Measurements from ENCODE around the gene ABCF3. TPM values are rescaled to one million over a fixed set of nuclear protein-coding genes. Genes with fewer than 3 reads are reported as not detected.

ABCF3 gene
- total and polyA plus RNA-seq, 5 experiments from 2014 or later: 35.2 to 128 (median 56.3) TPM

DNA sequence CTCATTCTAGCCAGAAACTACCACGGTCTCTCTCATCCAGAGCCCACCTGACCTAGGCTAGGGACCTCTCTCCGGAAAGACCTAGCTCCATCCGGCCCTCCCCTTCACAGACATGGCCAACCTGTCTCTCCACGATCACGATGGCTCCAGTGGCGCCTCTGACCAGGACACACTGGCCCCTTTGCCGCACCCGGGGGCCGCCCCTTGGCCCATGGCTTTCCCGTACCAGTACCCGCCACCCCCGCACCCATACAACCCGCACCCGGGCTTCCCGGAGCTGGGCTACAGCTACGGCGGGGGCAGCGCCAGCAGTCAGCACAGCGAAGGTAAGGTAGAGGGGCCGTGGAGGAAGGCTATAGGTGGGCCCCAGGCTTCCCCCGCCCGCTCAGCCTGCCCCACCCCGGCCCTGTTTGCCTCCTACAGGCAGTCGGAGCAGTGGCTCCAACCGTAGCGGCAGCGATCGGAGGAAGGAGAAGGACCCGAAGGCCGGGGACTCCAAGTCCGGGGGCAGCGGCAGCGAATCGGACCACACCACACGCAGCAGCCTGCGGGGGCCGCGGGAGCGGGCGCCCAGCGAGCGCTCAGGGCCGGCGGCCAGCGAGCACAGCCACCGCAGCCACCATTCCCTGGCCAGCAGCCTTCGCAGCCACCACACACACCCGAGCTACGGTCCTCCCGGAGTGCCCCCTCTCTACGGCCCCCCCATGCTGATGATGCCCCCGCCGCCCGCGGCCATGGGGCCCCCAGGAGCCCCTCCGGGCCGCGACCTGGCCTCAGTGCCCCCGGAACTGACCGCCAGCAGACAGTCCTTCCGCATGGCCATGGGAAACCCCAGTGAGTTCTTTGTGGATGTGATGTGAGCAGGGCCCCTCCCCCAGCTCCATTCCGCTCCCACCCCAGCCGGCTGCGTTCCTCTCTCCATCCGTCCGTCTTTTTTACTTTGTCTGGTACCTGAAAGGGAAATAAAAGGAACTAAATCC, 15.8 kb upstream of the ABCF3 start:
- no peak for DNase-seq
- Mint-ChIP-seq H3K27ac (no peak overlapping the region), H3K4me3 (no peak overlapping the region), H3K36me3 (peaks cover 0 to 22% (median 7%) of the 10 kb centered on the region in 3 donors), H3K4me1 (peaks cover 5 to 8% (median 7%) of the 10 kb centered on the region in 4 donors), H3K9me3 (no peaks in the 10 kb centered on the region), H3K27me3 (no peaks in the 10 kb centered on the region)
- POLR2A ChIA-PET: interaction anchor here (0.5 to 1.4 kb wide), 2 partner anchors 16 to 18 kb away, joined by 3 read pairs; partner anchors contain the start of gene ABCF3
- no peak for ATAC-seq

DNA sequence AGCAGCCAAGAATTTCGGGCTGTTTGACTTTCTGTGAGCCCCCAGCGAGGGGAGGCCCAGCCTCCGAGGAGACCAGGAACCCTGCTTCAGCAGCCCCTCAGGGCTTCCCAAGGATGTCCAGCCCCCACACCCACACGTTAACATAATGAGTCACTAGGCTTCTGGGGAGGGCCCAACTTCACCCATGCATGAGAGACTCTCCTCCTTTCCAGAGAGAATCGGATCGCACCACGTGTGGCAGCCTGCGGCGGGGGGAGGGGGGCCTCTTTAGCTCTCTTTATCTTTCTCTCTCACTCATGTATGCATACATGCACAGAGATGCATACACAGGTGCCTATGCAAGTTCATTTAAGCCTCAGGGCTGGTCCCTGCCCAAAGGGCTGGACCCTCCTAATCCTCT, 14.4 kb upstream of the ABCF3 start:
- POLR2A ChIA-PET: interaction anchor here (1.8 kb wide), 1 partner anchor 36 kb away, joined by 6 read pairs; the partner anchor contains the start of gene EIF2B5
- no peak for DNase-seq
- H3K4me1 Mint-ChIP-seq: peaks cover 14 to 22% (median 19%) of the 10 kb centered on the region in 4 donors
- H3K36me3 Mint-ChIP-seq: peaks cover 0 to 17% (median 6%) of the 10 kb centered on the region in 3 donors
- no peaks in the 10 kb centered on the region for H3K9me3 Mint-ChIP-seq
- H3K4me3 Mint-ChIP-seq: no peak overlapping the region
- ATAC-seq: no peak
- H3K27ac Mint-ChIP-seq: peak overlapping the region in 2 of 10 donors; percentile 11 to 37
- no peaks in the 10 kb centered on the region for H3K27me3 Mint-ChIP-seq

DNA sequence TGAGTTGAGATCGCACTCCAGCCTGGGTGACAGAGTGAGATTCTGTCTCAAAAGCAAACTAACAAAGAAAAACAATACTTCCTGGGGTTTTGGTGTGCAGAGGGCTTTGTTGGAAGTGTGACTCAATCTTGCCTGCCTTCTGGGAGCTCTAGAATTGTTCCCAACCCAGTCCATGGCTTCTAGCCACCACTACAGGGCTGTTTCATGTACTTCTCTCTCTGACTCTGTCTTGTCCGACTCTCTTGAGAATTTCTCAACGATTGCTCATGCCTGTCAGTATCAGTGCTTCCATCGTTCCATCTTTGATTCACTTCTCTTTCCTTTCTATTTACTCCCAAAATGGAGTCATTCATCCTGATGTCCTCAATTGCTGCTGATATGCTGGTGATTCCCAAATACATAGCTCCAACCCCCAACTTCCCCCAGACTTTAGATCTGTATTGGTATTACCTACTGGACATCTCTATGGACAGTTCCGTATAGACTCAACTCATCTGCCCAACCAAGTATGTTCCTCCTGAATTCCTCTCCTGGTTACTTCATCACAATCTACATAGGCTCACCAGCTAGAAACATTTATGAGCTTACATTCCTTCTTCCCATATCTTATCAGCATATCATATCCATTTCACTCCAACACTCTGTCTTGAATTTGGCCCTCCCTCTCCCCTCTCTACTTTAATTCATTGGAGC, 13.2 kb upstream of the ABCF3 start:
- DNase-seq (no peak), ATAC-seq (no peak)
- H3K36me3 Mint-ChIP-seq: peaks cover 0 to 14% (median 3%) of the 10 kb centered on the region in 3 donors
- no peaks in the 10 kb centered on the region for H3K9me3 Mint-ChIP-seq
- H3K4me1 Mint-ChIP-seq: peaks cover 14 to 32% (median 28%) of the 10 kb centered on the region in 4 donors
- H3K27me3 Mint-ChIP-seq: no peaks in the 10 kb centered on the region
- peak overlapping the region in 2 of 10 donors; percentile 4 to 40 for H3K27ac Mint-ChIP-seq
- H3K4me3 Mint-ChIP-seq: no peak overlapping the region
- POLR2A ChIA-PET: interaction anchor here (0.5 to 2.2 kb wide), 4 partner anchors 12 to 126 kb away, joined by 3 to 29 read pairs (median 8); partner anchors contain the start of genes ABCF3, EIF2B5 and PSMD2

DNA sequence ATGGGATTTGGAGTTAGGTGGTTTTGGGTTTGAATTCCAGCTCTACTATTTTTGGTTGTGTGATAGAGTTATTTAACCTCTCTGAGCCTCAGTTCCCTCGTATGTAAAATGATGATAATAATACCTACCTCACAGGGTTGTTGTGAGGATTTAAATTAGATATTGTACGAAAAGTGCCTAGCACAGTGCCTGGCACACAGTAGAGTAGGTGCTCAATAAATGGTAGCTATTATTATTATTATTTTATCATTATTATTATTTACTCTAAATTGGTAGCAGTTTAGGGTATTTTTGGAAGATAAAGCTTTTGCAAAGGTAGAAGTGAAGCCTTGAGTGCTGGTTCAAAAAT, 12.7 kb upstream of the ABCF3 start:
- no peaks in the 10 kb centered on the region for H3K9me3 Mint-ChIP-seq

DNA sequence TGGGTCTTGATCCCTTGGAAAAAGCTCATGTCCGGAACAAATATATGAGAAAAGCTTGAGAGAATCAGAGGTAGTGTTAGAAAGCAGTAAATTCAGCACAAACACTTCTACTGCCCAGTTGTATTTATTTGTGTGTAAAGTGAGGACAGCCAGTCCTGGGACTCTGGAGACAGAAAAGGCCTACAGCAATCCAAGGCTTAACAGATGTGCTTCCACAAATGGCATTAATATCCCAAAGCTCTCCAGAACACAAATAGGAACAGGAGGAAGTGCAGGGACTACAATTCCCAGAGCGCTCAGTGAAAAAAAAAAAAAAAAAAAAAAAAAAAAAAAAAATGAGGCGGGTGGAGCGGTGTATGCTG, 11.7 kb upstream of the ABCF3 start:
- H3K4me1 Mint-ChIP-seq: peaks cover 18 to 42% (median 37%) of the 10 kb centered on the region in 4 donors
- H3K4me3 Mint-ChIP-seq: peak overlapping the region; percentile 89 to 98 (median 95)
- ATAC-seq (peak in 1 of 2 donors; percentile 8), DNase-seq (no peak)
- POLR2A ChIA-PET: interaction anchor here (0.6 to 2.2 kb wide), 6 partner anchors 11 to 132 kb away, joined by 3 to 29 read pairs (median 3); partner anchors contain the start of gene ABCF3
- H3K36me3 Mint-ChIP-seq: peaks cover 0 to 19% (median 9%) of the 10 kb centered on the region in 3 donors
- no peaks in the 10 kb centered on the region for H3K9me3 Mint-ChIP-seq
- H3K27me3 Mint-ChIP-seq: no peaks in the 10 kb centered on the region
- peak overlapping the region in 9 of 10 donors; percentile 48 to 95 (median 89) for H3K27ac Mint-ChIP-seq

More for the DNA sequence above, 12.7 kb upstream of the ABCF3 start:
- ATAC-seq (no peak), DNase-seq (no peak)
- H3K27ac Mint-ChIP-seq: peak overlapping the region in 2 of 10 donors; percentile 82 to 85
- no peaks in the 10 kb centered on the region for H3K27me3 Mint-ChIP-seq
- H3K4me1 Mint-ChIP-seq: peaks cover 18 to 36% (median 34%) of the 10 kb centered on the region in 4 donors
- no peak overlapping the region for H3K4me3 Mint-ChIP-seq
- POLR2A ChIA-PET: interaction anchor here (0.9 to 2.2 kb wide), 4 partner anchors 12 to 125 kb away, joined by 3 to 29 read pairs (median 4); partner anchors contain the start of genes ABCF3, EIF2B5 and PSMD2
- H3K36me3 Mint-ChIP-seq: peaks cover 0 to 16% (median 3%) of the 10 kb centered on the region in 3 donors

DNA sequence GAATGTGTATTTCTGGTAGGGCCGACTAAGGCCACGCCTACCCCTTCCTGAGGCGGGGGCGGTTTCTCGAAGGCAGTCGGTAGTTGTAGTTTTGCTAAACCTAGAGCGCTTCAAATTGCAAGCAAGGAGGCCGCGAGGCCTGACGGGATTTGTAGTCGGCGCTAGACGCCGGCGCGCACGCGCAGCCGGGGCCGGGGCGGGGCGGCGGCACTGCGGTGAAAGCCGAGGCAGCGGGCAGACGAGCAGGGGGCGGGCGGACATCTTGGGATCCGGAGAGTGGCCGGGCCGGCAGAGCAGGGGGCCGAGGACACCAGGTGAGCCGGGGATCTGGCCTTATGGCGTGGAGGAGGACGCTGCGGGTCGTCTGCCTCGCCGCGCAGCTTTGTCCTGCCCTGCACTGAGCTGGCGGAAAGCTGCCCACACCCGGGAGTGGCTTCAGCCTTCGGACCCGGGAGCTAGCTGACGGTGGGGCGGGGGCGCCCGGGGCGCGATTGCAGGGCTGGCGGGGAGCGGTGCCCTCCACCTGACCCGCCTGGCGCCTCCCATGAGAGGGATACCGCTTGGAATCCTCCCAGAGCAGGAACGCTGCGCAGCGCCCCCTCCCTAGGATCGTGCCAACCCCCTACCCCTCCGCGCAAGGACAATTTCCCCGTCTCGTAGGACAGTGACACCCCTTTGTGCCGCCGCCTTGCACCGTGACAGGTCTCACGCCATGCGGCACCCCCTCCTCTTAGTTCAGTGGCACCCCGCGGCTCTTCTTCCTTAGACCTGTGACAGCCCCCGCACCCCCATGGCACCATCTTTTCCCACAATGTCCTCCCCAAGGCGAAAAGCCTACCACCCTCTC, 11.1 kb upstream of the ABCF3 start, which contains the start of gene AP2M1:
AP2M1 (plus strand) TSS at position 210 of the 847 bp plus-strand sequence. CDS start 2,139 bp downstream, outside the sequence.
- peak within 1 kb of the TSS; percentile 89 to 98 (median 96) for H3K4me3 Mint-ChIP-seq
- peaks cover 0 to 22% (median 11%) of the 10 kb centered on the region in 3 donors for H3K36me3 Mint-ChIP-seq
- ATAC-seq (peak; percentile 94 to 98), DNase-seq (peak; percentile 95 to 99 (median 97))
- POLR2A ChIA-PET: interaction anchor here (0.6 to 2.2 kb wide), 7 partner anchors 10 to 123 kb away, joined by 3 to 29 read pairs (median 3); partner anchors contain the start of genes ABCF3 and EIF2B5
- no peaks in the 10 kb centered on the region for H3K27me3 Mint-ChIP-seq
- peaks cover 18 to 42% (median 37%) of the 10 kb centered on the region in 4 donors for H3K4me1 Mint-ChIP-seq
- peak within 1 kb of the TSS; percentile 48 to 95 (median 92) for H3K27ac Mint-ChIP-seq
- H3K9me3 Mint-ChIP-seq: no peaks in the 10 kb centered on the region

DNA sequence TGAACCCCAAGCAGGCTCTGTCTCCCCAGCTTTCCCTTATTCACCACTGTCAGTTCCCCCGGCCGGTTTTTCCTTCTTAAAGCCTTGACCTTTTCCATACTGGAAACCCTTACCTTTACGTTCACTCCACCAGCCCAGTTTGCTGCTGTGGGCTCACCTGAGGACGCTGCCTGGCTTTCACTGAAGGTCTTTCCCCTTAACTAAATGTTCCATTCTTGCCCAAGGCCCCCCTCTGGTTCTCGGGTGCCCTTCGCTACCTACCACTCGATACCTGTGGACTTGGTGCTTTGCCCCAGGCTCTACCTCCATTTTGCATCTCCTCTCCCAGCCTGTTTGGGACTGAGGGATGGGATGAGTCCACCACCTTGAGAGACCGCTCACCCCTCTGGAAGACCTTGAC, 10.5 kb upstream of the ABCF3 start:
- Mint-ChIP-seq H3K9me3 (no peaks in the 10 kb centered on the region), H3K4me3 (peak overlapping the region; percentile 89 to 98 (median 96)), H3K36me3 (peaks cover 0 to 25% (median 12%) of the 10 kb centered on the region in 3 donors), H3K4me1 (peaks cover 18 to 42% (median 37%) of the 10 kb centered on the region in 4 donors), H3K27ac (peak overlapping the region in 9 of 10 donors; percentile 82 to 95 (median 91)), H3K27me3 (no peaks in the 10 kb centered on the region)
- ATAC-seq: no peak
- POLR2A ChIA-PET: interaction anchor here (0.6 to 1.3 kb wide), 4 partner anchors 9 to 40 kb away, joined by 3 to 8 read pairs (median 3); partner anchors contain the start of genes ABCF3 and EIF2B5
- no peak for DNase-seq

DNA sequence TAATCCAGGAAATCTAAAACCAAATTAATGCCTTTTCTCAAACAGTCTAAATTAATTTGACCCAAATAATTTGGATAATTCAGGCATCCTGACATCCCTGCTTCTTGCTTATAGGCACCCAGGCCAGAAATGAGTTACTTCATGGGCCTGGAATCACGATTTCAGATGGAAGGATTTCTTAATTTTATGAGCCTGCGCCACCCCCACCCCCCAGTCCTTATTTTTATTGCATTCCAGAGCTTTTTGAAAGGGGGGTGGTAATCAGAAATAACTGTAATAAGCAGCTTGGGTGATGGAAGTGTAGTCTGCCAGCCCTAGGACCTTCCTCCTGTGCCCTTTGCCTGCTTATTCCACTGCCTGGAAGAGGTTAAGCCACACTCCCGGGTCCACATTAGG, 10.0 kb upstream of the ABCF3 start:
- DNase-seq: no peak
- H3K9me3 Mint-ChIP-seq: no peaks in the 10 kb centered on the region
- peak overlapping the region; percentile 89 to 98 (median 96) for H3K4me3 Mint-ChIP-seq
- POLR2A ChIA-PET: interaction anchor here (0.9 to 1.1 kb wide), 2 partner anchors 8 to 66 kb away, joined by 3 read pairs; no protein-coding TSS in a partner anchor
- peaks cover 17 to 42% (median 37%) of the 10 kb centered on the region in 4 donors for H3K4me1 Mint-ChIP-seq
- H3K36me3 Mint-ChIP-seq: peaks cover 0 to 29% (median 12%) of the 10 kb centered on the region in 3 donors
- peak overlapping the region in 9 of 10 donors; percentile 20 to 92 (median 91) for H3K27ac Mint-ChIP-seq
- ATAC-seq: no peak
- no peaks in the 10 kb centered on the region for H3K27me3 Mint-ChIP-seq

DNA sequence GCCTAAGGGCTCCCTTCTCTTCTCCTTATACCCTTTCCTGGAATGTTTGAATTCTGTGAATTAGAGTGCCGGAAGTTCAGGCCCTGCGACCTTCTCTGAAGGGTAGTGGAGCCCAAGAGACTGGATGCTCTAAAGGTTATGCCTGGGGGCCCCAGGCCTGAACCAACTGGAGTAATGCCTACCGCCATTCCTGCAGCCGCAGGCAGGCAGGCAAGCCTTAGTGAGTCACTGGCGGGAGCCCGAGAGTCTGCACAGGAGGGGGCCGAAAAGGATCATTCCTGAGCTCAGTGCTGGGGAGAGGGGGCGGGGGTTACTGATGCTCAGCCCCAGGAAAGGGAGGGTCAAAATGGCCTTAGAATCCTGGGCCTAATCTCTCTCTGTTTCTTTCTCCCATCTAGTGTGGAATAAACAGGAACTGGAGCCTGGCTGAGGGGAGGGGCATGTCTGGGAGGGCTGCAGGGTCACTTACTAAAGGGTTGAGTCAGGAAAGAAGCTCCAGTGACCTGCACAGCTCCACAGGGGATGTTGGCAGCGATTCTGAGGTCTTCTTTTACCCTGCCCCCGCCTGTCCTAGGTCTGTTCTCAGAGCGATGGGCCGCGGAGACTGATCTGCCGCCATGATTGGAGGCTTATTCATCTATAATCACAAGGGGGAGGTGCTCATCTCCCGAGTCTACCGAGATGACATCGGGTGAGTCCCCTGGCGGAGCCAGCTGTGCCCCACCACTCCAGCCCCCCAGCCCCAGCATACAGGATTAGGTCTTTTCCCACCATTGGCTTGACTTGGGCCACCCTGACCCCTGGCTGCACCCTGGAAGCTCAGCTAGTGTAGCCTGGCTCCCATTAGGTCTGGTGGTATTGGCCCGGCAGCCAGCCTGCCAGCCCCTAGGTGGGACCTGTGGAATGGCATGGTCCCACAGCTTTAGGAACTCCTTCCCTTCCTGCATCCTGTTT, 9.3 kb upstream of the ABCF3 start:
- Mint-ChIP-seq H3K9me3 (no peaks in the 10 kb centered on the region), H3K4me1 (peaks cover 12 to 42% (median 37%) of the 10 kb centered on the region in 4 donors), H3K36me3 (peaks cover 0 to 33% (median 11%) of the 10 kb centered on the region in 3 donors), H3K4me3 (peak overlapping the region; percentile 49 to 98 (median 95)), H3K27me3 (no peaks in the 10 kb centered on the region), H3K27ac (peak overlapping the region in 5 of 10 donors; percentile 19 to 76 (median 49))
- POLR2A ChIA-PET: interaction anchor here (0.9 to 1.1 kb wide), 3 partner anchors 8 to 65 kb away, joined by 3 to 4 read pairs (median 3); partner anchors contain the start of gene ABCF3
- DNase-seq: no peak
- no peak for ATAC-seq

DNA sequence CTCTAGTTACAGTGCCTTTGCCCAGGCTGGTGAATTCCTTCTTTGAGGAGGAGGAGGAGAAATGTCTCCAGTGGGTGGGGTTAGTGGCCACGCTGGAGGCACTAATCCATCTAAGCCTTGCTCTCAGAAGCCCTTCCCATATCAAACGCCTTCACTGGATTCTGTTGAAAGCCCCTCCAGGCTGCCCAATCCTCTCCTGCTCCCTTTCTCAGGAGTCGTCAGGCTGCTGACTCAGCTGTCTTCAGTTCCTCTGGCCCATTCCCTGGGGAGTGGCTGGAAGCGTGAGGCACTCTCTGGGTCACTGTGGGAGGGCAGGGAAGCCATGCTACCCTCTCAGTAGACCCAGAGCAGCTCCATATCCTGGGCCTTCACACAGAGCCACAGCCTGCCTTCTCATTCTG, 8.7 kb upstream of the ABCF3 start:
- POLR2A ChIA-PET: interaction anchor here (1.1 kb wide), 1 partner anchor 9 kb away, joined by 4 read pairs; the partner anchor contains the start of gene ABCF3
- Mint-ChIP-seq H3K36me3 (peaks cover 0 to 37% (median 17%) of the 10 kb centered on the region in 3 donors), H3K27me3 (no peaks in the 10 kb centered on the region), H3K4me3 (peak overlapping the region in 5 of 10 donors; percentile 28 to 98 (median 71)), H3K4me1 (peaks cover 12 to 42% (median 37%) of the 10 kb centered on the region in 4 donors), H3K9me3 (no peaks in the 10 kb centered on the region), H3K27ac (no peak overlapping the region)
- no peak for ATAC-seq
- DNase-seq: no peak

All from naive thymus-derived CD8-positive, alpha-beta T cell (primary cell).